GM21786 (cell line): ENCODE results near the gene UBE2J2.
"Not testable (repeated sequence)": the region's sequence is repeated elsewhere in the genome, so short reads cannot be mapped to it uniquely, and the experiment has no call there.

Experiments
- ATAC-seq: cut with Tn5 transposase; IDR thresholded peaks from one replicate; pipeline ENCODE4 v1.9.1; 2021; ENCODE audit not compliant: unreplicated experiment

Gene UBE2J2

GRCh38 chr1:1259540-1259939 lies 14.1 kb downstream of the UBE2J2 start:
- no peak for ATAC-seq

- no peak for ATAC-seq
Observed at GRCh38 chr1:1259119-1259488, 14.6 kb downstream of the UBE2J2 start.

GRCh38 chr1:1256956-1257871 lies 16.4 kb downstream of the UBE2J2 start:
- no peak for ATAC-seq

DNA sequence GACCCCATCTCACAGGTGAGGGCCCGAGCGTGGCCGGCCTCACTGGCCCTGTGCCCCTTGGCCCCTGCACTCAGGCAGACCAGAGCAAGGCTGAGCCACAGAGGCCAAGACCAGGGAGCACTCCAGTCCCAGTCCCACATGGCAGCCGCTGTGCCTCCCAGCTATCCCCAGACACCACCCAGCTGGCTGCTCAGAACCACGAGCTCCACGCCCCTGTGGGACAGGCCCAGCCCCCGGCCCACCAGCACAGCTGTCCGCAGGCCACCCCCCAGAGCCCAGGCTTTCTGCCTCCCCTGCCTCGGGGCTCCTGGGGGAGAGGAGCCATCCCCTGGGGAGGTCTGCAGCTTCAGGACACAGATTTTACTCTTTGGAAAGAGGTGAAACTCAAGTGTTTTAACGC lies 18.0 kb downstream of the UBE2J2 start:
- no peak for ATAC-seq

DNA sequence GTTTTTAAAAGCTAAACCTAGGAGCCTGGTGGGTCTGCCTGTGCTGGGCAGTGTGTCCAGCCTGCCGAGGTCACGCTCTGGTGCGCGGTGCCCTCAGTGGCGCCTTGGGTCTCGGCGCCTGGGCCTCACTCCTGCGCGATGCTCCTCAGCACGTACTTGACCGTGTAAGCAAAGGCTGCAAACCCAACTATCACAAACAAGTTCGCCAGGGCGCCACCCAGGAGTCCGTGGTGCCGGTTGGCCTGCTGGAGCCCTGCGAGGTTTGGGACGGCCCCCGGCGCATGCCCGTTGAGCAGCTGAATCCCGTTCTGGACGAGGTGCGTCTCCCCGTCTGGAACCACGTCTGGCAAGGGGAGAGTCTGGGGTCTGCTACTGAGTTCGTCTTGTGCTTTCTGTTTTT lies 18.6 kb downstream of the UBE2J2 start:
- no peak for ATAC-seq

DNA sequence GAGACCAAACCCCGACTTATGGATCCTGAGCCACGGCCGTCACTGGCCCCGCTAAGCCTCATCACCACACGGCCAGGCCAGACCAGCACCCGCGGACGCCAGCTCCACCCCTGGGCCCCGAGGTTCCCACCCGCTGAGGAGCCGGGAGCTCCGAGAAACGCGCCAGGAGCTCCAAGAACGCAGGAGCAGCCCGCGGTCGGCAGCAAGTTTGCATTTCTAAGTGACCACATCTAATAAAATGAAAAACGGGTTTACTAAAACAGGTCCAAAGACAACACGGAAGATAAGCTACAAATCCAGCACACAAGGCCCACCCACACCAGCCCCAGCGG lies 19.0 kb downstream of the UBE2J2 start:
- ATAC-seq = no peak

DNA sequence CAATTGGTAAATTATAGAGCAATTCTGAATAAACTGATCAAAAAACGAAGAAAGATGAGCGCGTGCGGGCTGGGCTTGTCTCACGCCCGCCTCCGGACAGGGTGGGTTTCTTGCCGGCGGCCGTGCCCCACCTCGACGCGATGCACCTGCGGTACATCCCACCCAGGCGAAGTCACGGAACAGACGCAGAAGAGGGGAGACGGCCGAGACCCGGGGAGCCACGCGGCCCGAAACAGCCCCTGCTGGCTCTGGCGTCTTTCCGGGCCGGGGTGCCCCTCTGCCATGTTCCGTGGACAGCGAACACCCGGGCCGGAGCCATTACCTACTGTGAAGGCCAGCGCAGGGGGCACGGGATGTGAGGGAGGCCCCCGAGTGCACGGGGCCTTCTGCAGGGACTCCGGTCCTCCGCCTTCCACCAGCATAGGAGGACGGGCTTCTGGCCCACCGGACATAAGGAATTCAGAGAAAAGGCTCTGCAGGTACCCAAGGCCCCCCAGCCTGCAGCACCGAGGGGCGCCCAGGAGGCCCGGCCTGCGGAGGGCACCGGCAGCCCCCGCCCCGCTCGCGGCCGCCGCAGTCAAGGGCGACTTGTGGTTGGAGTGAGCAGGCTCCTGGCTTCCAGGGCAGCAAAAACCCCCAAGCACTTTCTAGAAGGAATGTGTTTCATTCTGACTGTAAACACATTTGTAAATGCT lies 19.5 kb downstream of the UBE2J2 start:
- ATAC-seq = no peak

GRCh38 chr1:1253314-1253713 lies 20.3 kb downstream of the UBE2J2 start:
- no peak for ATAC-seq

DNA sequence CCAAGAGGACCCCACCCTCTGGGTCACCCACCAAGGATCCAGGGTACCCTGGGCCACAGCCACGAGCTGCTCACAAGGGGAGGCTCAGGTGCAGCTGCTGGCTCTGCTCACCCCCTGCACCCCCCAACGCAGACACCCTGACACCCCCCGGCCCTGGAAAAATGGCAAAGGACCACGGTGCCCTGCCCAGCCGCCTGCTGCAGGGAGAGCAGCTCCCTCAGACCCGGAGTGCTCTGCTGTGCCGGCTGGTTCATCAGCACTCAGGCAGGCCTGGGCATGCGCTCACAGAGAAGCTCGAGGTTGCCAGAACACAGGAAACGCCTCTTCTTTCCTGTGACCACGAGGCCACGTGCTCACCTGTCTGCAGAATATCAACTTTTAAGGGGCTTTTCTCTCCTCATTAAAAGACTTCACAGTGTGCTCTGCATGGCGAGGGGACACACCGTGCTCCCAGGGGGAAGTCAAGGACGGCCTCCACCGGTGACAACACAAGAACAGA lies 22.8 kb downstream of the UBE2J2 start:
- ATAC-seq = no peak

DNA sequence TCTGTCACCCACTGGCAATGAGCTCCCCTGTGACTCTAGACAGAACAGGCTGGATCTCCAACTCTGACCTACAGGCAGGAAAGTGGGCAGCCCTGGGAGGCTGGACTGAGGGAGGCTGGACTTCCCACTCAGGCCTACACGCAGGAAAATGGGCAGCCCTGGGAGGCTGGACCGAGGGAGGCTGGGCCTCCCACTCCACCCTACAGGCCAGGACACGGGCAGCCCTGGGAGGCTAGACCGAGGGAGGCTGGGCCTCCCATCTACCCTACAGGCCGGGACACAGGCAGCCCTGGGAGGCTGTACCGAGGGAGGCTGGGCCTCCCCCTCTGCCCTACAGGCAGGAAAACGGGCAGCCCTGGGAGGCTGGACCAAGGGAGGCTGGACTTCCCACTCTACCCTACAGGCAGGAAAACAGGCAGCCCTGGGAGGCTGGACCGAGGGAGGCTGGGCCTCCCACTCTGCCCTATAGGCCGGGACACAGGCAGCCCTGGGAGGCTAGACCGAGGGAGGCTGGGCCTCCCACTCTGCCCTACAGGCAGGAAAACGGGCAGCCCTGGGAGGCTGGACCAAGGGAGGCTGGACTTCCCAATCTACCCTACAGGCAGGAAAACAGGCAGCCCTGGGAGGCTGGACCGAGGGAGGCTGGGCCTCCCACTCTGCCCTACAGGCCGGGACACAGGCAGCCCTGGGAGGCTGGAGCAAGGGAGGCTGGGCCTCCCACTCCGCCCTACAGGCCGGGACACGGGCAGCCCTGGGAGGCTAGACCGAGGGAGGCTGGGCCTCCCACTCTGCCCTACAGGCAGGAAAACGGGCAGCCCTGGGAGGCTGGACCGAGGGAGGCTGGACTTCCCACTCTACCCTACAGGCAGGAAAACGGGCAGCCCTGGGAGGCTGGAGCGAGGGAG lies 25.4 kb downstream of the UBE2J2 start:
- not testable (repeated sequence) for ATAC-seq

GRCh38 chr1:1247341-1247913 lies 26.2 kb downstream of the UBE2J2 start:
- no peak for ATAC-seq

GRCh38 chr1:1246577-1247340 lies 26.9 kb downstream of the UBE2J2 start, which contains the start of gene C1QTNF12:
Gene C1QTNF12, minus strand, starts transcription at chr1:1246722. Its CDS starts 32 bp downstream, at chr1:1246690.
- no peak for ATAC-seq

DNA sequence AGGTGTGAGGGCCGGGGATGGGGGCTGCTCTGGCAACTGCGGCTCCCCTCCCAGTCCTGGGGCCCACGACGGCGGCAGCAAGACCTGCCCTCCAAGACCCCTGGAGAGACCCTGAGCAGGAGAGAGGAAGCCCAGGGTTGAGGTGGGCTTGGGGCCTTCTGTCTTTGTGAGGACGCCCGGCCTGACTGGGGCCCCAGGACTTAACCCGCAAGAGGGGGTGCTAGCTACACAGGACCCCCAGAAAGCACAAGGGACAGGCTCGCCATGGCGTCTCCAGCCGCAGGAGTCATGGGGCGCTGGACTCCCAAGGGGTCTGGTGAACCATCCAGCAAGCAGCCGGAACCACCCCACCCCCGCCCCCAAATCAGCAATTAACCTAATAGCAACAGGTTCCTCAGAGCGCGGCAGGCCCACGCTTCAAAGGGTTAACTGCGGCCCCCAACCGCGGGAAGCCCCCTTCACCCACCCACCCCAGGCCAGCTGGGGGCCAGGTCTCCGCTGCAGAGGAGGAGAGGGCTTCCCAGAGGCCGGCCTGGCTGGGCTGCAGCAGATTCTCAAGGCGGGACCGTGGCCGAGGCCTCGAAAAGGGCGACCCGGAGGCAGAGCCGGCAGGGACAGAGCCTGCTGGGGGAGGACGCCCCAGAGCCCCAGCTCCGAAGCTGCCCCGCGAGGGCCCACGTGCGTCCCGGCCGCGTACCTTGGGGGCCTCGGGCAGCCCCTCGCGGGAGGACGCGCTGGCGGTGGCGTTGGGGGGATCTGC lies 27.7 kb downstream of the UBE2J2 start:
- no peak for ATAC-seq

DNA sequence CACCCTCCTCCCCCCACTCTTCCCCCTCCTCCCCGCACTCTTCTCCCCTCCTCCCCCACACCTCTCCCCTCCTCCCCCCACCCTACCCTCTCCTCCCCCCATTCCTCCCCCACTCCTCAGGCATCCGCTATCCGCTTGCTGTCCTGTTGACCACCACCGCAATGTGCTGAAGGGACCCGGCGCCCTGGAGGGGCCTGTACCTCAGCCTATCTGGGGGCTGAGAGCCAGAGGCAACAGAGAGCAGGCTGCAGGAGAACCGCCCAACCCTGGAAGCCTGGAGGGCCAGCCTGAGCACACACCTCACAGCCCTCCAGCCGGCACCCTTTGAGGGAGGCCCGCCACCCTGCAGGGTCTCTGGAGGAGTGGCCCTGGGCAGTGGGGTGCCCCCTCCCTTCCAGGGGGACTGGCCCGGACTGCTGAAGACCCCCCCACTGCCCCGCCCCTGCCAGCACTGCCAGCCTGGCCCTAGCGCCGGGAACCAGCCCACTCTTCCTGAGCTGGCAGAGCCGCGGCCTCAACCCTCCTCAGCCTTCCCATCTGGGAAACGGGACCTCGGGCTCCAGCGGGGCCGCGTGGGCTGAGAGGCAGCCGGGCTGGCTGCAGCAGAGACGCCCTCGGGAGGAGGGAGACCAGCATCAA lies 28.4 kb downstream of the UBE2J2 start:
- ATAC-seq = no peak

DNA sequence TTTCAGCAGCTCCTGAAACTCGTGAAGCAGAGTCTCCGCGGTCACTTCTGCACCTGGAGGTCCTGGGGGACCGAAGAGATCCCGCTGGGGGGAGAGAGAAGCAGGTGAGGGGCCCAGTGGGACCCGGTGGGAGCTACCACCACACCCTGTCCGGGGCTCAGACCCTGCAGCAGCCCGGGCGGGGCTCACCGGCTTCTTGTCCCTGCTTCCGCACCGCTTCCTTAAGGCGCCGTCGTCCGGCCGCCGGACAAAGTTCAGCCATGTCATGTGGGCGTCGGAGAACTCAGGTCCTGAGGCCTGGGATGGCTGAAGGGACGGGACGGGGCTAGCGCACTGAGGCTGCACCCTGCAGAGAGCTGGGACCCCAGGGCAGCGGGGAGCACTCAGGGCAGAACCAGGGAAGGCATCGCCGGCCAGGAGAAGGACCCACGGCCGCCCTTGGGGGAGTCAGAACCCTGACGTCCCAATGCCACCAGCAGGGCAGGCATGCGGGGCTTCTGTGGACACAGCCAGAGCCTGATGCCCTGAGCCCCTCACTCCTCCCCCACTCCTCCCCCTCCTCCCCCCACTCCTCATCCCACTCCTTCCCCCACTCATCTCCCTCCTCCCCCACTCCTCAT lies 29.4 kb downstream of the UBE2J2 start:
- ATAC-seq = no peak

DNA sequence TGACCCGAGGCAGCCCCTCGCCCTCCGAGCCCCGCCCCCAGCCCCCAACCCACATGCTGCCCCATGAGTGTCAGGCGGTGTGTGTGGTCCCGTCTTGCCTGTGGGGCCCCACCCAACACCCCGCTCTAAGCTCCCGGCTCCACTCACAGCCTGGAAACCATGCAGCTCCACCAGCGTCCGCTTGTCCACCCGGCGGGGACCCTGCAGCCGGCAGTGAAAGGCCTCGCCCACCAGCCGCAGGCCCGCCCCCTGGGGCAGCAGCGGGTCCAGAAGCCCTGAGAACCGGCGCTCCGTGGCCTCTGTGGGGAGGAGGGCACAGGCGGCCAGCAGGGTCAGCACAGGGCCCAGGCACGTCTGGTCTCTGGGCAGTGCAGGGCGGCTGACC lies 29.9 kb downstream of the UBE2J2 start:
- ATAC-seq = no peak

DNA sequence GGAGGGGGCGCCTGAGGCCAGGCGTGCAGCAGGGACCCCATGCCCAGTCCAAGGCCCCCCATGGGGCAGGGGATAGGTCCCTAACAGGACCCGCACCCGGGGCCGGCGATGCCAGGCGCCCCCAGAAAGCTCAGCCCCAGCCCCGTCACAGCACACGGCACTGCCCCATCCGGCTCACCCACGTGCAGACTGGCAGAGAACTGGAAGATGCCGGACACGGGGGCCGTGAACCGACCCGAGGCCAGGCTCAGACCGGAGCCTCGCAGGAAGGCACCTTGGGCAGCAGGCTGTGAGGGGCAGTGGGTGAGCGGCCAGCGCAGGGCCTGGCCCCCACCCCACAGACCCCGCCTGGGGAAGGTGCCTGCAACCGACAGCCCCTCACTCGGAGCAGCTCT lies 30.4 kb downstream of the UBE2J2 start:
- no peak for ATAC-seq

DNA sequence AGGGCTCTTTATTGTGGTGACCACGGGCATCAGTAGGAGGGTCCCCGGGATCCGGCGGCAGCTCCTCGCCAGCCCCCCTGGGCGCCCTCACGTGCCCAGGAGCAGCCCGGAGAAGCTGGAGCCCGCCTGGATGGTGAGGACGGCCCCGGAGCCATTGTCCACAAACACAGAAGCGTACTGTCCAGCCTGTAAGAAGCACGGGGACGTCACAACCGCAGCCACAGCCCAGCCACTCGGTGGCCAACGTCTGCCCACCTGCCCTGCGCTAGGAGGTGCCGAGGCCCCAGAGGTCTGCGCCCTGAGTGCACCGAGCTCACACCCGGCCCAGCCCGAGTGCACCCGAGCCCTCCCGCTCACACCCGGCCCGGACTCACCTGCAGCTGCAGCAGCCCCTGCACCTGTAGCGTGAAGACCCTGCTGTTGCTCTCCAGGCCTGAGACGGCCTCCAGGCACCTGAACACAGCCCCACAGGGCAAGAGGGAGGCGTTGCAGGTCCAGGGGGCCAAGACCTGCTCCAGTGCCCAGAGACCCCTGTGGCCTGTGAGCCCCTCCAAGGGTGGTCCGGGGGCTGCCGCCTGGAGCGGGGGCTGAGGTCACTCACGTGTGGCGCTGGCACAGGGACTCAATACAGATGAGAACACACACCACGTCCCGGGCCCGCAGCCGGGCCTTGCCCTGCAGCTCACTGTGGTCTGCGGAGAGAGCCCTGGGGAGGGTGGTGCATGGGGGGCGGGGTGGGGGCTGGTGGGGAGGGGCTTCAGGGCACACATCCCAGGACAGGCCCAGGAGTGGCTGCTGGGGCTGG lies 31.0 kb downstream of the UBE2J2 start:
- no peak for ATAC-seq
